ENCODE measurements around the gene SLC26A9. TPM values are rescaled to one million over a fixed set of nuclear protein-coding genes. Genes with fewer than 3 reads are reported as not detected.

Gene SLC26A9
- total and polyA plus RNA-seq, 7 experiments from 2014 or later: not detected

DNA sequence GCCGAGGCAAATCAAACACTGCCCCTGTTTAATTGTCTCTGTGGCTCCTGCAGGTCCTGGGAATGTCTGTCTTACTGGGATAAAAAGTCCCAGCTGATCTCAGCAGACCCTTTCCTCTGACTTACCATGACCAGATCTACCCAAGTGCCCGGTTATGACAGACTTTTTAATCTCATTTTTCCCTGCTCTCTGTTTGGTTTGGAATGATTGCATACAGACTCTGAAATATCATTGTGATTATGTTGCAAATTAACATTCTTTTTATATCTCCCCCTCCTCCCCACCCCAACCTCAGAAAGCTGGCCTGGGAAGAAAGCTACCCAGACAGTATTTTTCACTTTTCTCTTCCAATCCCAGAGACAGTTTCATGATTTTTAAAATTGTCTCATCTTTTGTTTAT lies 43.6 kb upstream of the SLC26A9 start:
- no peak overlapping the region for H3K4me3 Mint-ChIP-seq
- ATAC-seq: no peak

DNA sequence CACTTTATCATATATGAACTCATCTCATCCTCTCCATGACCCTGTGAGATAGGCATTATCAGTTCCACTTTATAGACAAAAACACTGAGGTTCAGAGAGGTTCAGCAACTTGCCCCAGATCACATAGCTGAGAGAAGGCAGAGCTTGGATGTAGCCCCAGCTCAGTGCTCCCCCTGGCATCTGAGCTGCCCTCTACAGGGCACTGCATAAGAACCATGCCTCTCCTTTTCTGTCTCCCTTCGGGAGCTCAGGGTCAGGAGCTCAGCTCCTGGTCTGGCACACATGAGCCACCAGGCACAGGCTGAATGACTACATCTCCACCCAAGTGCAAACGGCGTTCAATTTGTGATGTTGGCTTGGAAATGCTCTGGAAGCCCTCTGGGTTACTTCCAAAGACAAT lies 43.0 kb upstream of the SLC26A9 start:
- intact Hi-C loops (cut with micrococcal nuclease): no loop called here

More for the DNA sequence above, 43.6 kb upstream of the SLC26A9 start:
- CTCF ChIA-PET: interaction anchor here (1.4 to 3.3 kb wide), 2 partner anchors 9 to 122 kb away, joined by 4 to 22 read pairs; no protein-coding TSS in a partner anchor
- peaks cover 0 to 2% (median 0%) of the 10 kb centered on the region in 7 donors for H3K4me1 Mint-ChIP-seq
- Histone ChIP-seq H3K9me3 (ENCODE audit: control insufficient read depth in 2 of 3, low read length in 3 of 3) (no peaks in the 10 kb centered on the region), H3K27ac (ENCODE audit: low read depth, low read length) (no peak overlapping the region), H3K4me1 (ENCODE audit: control insufficient read depth in 2 of 2, insufficient read depth in 2 of 2, low read length in 2 of 2) (no peaks in the 10 kb centered on the region), H3K36me3 (ENCODE audit: control insufficient read depth in 2 of 3, insufficient read depth in 3 of 3, low read length in 3 of 3) (no peaks in the 10 kb centered on the region), H3K4me3 (ENCODE audit: low read length) (no peak overlapping the region), H3K27me3 (ENCODE audit: control insufficient read depth in 2 of 2, insufficient read depth in 2 of 2, low read length in 2 of 2) (no peaks in the 10 kb centered on the region)
- no peak for DNase-seq
- H3K9me3 Mint-ChIP-seq: peaks cover 0 to 5% (median 0%) of the 10 kb centered on the region in 11 donors
- POLR2A ChIA-PET: interaction anchor here (0.9 kb wide), 1 partner anchor 327 kb away, joined by 3 read pairs; no protein-coding TSS in a partner anchor
- peaks cover 0 to 6% (median 0%) of the 10 kb centered on the region in 5 donors for H3K36me3 Mint-ChIP-seq
- H3K27ac Mint-ChIP-seq: no peak overlapping the region
- H3K27me3 Mint-ChIP-seq: peaks cover 0 to 14% (median 4%) of the 10 kb centered on the region in 5 donors
- intact Hi-C loops (cut with micrococcal nuclease): no loop called here

DNA sequence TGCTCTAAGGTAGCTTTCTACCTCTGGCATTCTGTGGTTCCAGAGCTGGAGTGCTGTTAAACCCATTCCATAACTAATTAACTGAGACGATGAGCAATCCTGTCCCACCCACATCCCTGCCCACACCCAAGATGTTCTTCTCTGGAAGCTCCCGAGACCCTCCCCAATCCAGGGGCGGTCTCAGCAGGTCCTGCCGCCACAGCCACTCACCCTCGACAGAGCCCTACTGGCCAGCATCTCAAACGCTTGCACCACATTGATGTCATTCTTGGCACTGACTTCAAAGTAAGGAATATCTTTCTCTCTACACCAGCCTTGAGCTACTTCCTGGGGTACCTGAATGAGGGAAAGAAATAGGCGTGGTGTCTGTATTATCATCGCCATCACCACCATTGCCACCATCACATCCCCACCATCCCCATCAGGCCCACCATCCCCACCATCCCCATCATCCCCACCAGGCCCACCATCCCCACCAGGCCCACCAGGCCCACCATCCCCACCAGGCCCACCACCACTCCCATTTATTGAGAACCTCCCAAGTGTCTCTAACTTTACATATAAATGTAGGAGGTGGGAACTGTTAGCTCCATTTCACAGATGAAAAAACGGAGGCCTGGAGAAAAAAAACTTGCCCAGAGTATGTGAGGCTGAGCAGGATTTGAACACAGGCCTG lies 42.2 kb upstream of the SLC26A9 start:
- Mint-ChIP-seq H3K27ac (no peak overlapping the region), H3K4me1 (peaks cover 0 to 2% (median 0%) of the 10 kb centered on the region in 7 donors), H3K36me3 (peaks cover 0 to 6% (median 0%) of the 10 kb centered on the region in 5 donors), H3K27me3 (peaks cover 0 to 14% (median 0%) of the 10 kb centered on the region in 5 donors), H3K4me3 (no peak overlapping the region), H3K9me3 (peaks cover 0 to 6% (median 0%) of the 10 kb centered on the region in 11 donors)
- no peaks in the 10 kb centered on the region for H3K27me3 ChIP-seq (ENCODE audit: control insufficient read depth in 2 of 2, insufficient read depth in 2 of 2, low read length in 2 of 2)
- ChIA-PET POLR2A (no interaction called here), CTCF (interaction anchor here (1.4 to 3.3 kb wide), 2 partner anchors 8 to 123 kb away, joined by 4 to 22 read pairs; no protein-coding TSS in a partner anchor)
- no peaks in the 10 kb centered on the region for H3K36me3 ChIP-seq (ENCODE audit: control insufficient read depth in 2 of 3, insufficient read depth in 3 of 3, low read length in 3 of 3)
- DNase-seq (no peak), ATAC-seq (no peak)
- intact Hi-C loops (cut with micrococcal nuclease): no loop called here
- no peak overlapping the region for H3K27ac ChIP-seq (ENCODE audit: low read depth, low read length)
- H3K4me3 ChIP-seq (ENCODE audit: low read length): no peak overlapping the region
- H3K4me1 ChIP-seq (ENCODE audit: control insufficient read depth in 2 of 2, insufficient read depth in 2 of 2, low read length in 2 of 2): no peaks in the 10 kb centered on the region
- H3K9me3 ChIP-seq (ENCODE audit: control insufficient read depth in 2 of 3, low read length in 3 of 3): no peaks in the 10 kb centered on the region

More for the DNA sequence above, 43.0 kb upstream of the SLC26A9 start:
- H3K9me3 ChIP-seq (ENCODE audit: control insufficient read depth in 2 of 3, low read length in 3 of 3): no peaks in the 10 kb centered on the region
- Mint-ChIP-seq H3K9me3 (peaks cover 0 to 6% (median 0%) of the 10 kb centered on the region in 11 donors), H3K27ac (no peak overlapping the region), H3K4me3 (no peak overlapping the region), H3K27me3 (peaks cover 0 to 14% (median under 1%) of the 10 kb centered on the region in 5 donors), H3K36me3 (peaks cover 0 to 6% (median 0%) of the 10 kb centered on the region in 5 donors), H3K4me1 (peaks cover 0 to 2% (median 0%) of the 10 kb centered on the region in 7 donors)
- H3K4me3 ChIP-seq (ENCODE audit: low read length): no peak overlapping the region
- H3K36me3 ChIP-seq (ENCODE audit: control insufficient read depth in 2 of 3, insufficient read depth in 3 of 3, low read length in 3 of 3): no peaks in the 10 kb centered on the region
- H3K27ac ChIP-seq (ENCODE audit: low read depth, low read length): no peak overlapping the region
- H3K27me3 ChIP-seq (ENCODE audit: control insufficient read depth in 2 of 2, insufficient read depth in 2 of 2, low read length in 2 of 2): no peaks in the 10 kb centered on the region
- DNase-seq (no peak), ATAC-seq (no peak)
- ChIA-PET POLR2A (interaction anchor here (0.9 kb wide), 1 partner anchor 326 kb away, joined by 3 read pairs; no protein-coding TSS in a partner anchor), CTCF (interaction anchor here (0.5 to 3.3 kb wide), 4 partner anchors 8 to 328 kb away, joined by 3 to 22 read pairs (median 4); no protein-coding TSS in a partner anchor)
- H3K4me1 ChIP-seq (ENCODE audit: control insufficient read depth in 2 of 2, insufficient read depth in 2 of 2, low read length in 2 of 2): no peaks in the 10 kb centered on the region

DNA sequence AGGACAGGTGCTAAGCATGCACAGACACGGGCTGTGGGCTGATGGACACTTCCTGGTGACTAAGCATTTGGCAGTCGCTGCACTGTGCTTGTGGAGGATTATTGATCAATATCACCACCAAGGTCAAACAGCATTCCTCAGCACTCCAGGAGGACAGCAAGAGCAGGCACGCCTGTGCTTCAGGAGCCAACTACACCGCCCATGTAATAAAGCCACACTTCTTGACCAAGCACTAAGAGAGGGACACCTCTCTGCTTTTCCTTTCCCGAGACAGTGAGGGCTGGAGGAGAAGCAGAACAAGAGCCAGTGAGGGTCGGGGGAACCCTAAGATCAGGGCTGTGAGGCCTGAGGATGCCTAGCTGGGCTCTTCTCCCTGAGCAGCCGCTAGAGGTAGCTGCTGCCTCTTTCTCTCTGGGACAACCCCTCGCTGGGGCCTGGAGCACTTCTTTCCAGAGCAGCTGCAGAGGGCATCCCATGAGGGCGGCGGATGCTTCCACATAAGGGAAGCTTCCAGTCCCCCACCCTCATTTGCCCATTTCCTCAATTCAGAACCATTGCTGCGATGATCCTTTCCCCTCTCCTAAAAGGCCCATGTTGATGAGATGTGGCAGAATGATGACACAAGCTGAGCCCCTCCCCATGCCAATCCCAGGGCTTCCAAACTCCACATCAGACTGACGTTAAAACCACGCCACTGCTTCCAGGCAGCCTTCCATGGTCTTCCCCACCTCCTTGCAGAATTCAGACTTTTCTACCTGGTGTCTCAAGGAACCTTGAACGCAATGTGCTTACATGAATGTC lies 40.9 kb upstream of the SLC26A9 start:
- intact Hi-C loops (cut with micrococcal nuclease): loop anchor here (1.0 kb wide), 1 partner anchor 122 kb away; no protein-coding TSS in a partner anchor
- Mint-ChIP-seq H3K9me3 (peaks cover 0 to 6% (median 0%) of the 10 kb centered on the region in 11 donors), H3K36me3 (peaks cover 0 to 6% (median 0%) of the 10 kb centered on the region in 5 donors), H3K4me1 (no peaks in the 10 kb centered on the region), H3K27ac (peak overlapping the region in 1 of 9 donors; percentile 10), H3K4me3 (no peak overlapping the region), H3K27me3 (peaks cover 0 to 1% (median 0%) of the 10 kb centered on the region in 5 donors)
- H3K27me3 ChIP-seq (ENCODE audit: control insufficient read depth in 2 of 2, insufficient read depth in 2 of 2, low read length in 2 of 2): no peaks in the 10 kb centered on the region
- H3K9me3 ChIP-seq (ENCODE audit: control insufficient read depth in 2 of 3, low read length in 3 of 3): no peaks in the 10 kb centered on the region
- H3K27ac ChIP-seq (ENCODE audit: low read depth, low read length): no peak overlapping the region
- ATAC-seq: peak; percentile 41
- POLR2A ChIA-PET: no interaction called here
- no peak overlapping the region for H3K4me3 ChIP-seq (ENCODE audit: low read length)
- no peaks in the 10 kb centered on the region for H3K4me1 ChIP-seq (ENCODE audit: control insufficient read depth in 2 of 2, insufficient read depth in 2 of 2, low read length in 2 of 2)
- no peaks in the 10 kb centered on the region for H3K36me3 ChIP-seq (ENCODE audit: control insufficient read depth in 2 of 3, insufficient read depth in 3 of 3, low read length in 3 of 3)
- CTCF ChIA-PET: interaction anchor here (0.5 to 8.4 kb wide), 2 partner anchors 13 to 191 kb away, joined by 3 to 169 read pairs; no protein-coding TSS in a partner anchor
- DNase-seq: no peak

DNA sequence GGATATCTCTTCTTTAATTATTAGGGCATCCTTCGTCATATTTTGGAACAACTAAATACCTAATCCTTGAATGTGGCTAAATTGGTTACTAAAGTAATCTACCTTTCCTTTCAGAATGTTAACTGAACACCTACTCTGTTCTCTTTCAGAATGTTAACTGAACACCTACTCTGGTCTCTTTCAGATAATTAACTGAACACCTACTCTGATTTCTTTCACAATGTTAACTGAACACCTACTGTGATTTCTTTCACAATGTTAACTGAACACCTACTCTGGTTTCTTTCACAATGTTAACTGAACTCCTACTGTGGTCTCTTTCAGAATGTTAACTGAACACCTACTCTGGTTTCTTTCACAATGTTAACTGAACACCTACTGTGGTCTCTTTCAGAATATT lies 38.0 kb upstream of the SLC26A9 start:
- Histone ChIP-seq H3K4me3 (ENCODE audit: low read length) (no peak overlapping the region), H3K4me1 (ENCODE audit: control insufficient read depth in 2 of 2, insufficient read depth in 2 of 2, low read length in 2 of 2) (no peaks in the 10 kb centered on the region), H3K27me3 (ENCODE audit: control insufficient read depth in 2 of 2, insufficient read depth in 2 of 2, low read length in 2 of 2) (no peaks in the 10 kb centered on the region), H3K27ac (ENCODE audit: low read depth, low read length) (no peak overlapping the region), H3K36me3 (ENCODE audit: control insufficient read depth in 2 of 3, insufficient read depth in 3 of 3, low read length in 3 of 3) (no peaks in the 10 kb centered on the region), H3K9me3 (ENCODE audit: control insufficient read depth in 2 of 3, low read length in 3 of 3) (no peaks in the 10 kb centered on the region)
- Mint-ChIP-seq H3K4me1 (no peaks in the 10 kb centered on the region), H3K27ac (no peak overlapping the region), H3K9me3 (peaks cover 0 to 6% (median 0%) of the 10 kb centered on the region in 11 donors), H3K4me3 (no peak overlapping the region), H3K27me3 (peaks cover 0 to 2% (median 0%) of the 10 kb centered on the region in 5 donors), H3K36me3 (peaks cover 0 to 6% (median 0%) of the 10 kb centered on the region in 5 donors)
- ATAC-seq (no peak), DNase-seq (no peak)
- POLR2A ChIA-PET: no interaction called here
- CTCF ChIA-PET: interaction anchor here (6.5 to 8.4 kb wide), 2 partner anchors 188 to 323 kb away, joined by 83 to 169 read pairs; no protein-coding TSS in a partner anchor
- intact Hi-C loops (cut with micrococcal nuclease): no loop called here

DNA sequence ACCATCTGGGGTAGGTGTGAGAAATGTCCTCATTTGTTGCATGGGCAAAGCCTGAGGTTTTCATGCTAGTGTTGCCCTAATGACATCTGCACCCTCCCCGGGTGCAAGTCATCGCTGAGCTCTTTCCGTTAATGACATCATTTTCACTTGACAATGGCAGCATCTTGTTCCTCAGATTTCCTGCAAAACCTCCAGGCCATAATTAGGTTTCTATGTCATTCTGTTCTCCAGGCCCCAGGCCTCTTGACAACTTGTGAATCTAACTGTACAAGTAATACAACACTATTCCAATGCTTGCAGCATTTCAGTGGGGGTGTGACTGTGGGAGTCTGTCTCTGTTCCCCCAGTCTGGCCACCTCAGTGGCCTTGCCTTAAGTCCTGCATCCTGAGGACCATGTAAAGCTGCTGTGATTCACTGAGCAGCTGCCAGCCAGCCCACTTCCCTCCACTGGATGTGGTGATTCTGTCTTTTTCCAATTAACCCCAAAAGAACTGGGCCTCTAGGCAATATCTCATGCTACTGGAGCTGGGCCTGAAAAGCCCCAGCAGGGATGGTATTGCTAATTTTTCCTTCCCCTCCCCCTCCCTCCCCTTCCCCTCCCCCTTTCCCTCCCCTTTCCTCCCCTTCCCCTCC lies 37.1 kb upstream of the SLC26A9 start:
- POLR2A ChIA-PET: no interaction called here
- Mint-ChIP-seq H3K4me3 (no peak overlapping the region), H3K27me3 (peaks cover 0 to 2% (median 0%) of the 10 kb centered on the region in 5 donors), H3K9me3 (peaks cover 0 to 6% (median 0%) of the 10 kb centered on the region in 11 donors), H3K36me3 (peaks cover 0 to 6% (median 0%) of the 10 kb centered on the region in 5 donors), H3K27ac (no peak overlapping the region), H3K4me1 (no peaks in the 10 kb centered on the region)
- Histone ChIP-seq H3K36me3 (ENCODE audit: control insufficient read depth in 2 of 3, insufficient read depth in 3 of 3, low read length in 3 of 3) (no peaks in the 10 kb centered on the region), H3K9me3 (ENCODE audit: control insufficient read depth in 2 of 3, low read length in 3 of 3) (no peaks in the 10 kb centered on the region), H3K27me3 (ENCODE audit: control insufficient read depth in 2 of 2, insufficient read depth in 2 of 2, low read length in 2 of 2) (no peaks in the 10 kb centered on the region), H3K4me3 (ENCODE audit: low read length) (no peak overlapping the region), H3K4me1 (ENCODE audit: control insufficient read depth in 2 of 2, insufficient read depth in 2 of 2, low read length in 2 of 2) (no peaks in the 10 kb centered on the region), H3K27ac (ENCODE audit: low read depth, low read length) (no peak overlapping the region)
- no peak for DNase-seq
- no peak for ATAC-seq
- intact Hi-C loops (cut with micrococcal nuclease): no loop called here
- CTCF ChIA-PET: interaction anchor here (0.6 to 8.4 kb wide), 4 partner anchors 165 to 322 kb away, joined by 3 to 169 read pairs (median 44); no protein-coding TSS in a partner anchor

Data from naive thymus-derived CD4-positive, alpha-beta T cell (primary cell).